WTC11 (cell line): ENCODE data around the gene CACNB4. TPM values are rescaled to one million over a fixed set of nuclear protein-coding genes. Genes with fewer than 3 reads are reported as not detected.

Experiments
- ATAC-seq: fragments of 200-7000 bp; cut with Tn5 transposase; 2 replicates; pipeline ENCODE4 v1.10.0; 2021; ENCODE audit warnings: mild to moderate bottlenecking, moderate library complexity
- CTCF ChIA-PET: fragments of 300-600 bp; sonication (Branson Sonifier 250); formaldehyde crosslinking; loops from one replicate; lab custom pipeline; 2021; ENCODE audit warnings: antibody characterized with exemption; lab: Charles Lee
- POLR2A ChIA-PET: fragments of 350-600 bp; sonication (Branson Sonifier 250); formaldehyde crosslinking; loops from one replicate; lab custom pipeline; 2021; ENCODE audit warnings: antibody characterized with exemption; lab: Charles Lee
- DNase-seq: peaks from one replicate; pipeline ENCODE4 v3.0.0; 2021; ENCODE audit warnings: low spot score
- H3K27ac Mint-ChIP-seq: 2 replicates; pipeline ENCODE4 v1.8.0; 2021; ENCODE audit warnings: mixed read lengths
- H3K27me3 Mint-ChIP-seq: 2 replicates; pipeline ENCODE4 v1.8.0; 2021; ENCODE audit warnings: low read depth, mild to moderate bottlenecking, moderate library complexity, mixed read lengths
- H3K36me3 Mint-ChIP-seq: 2 replicates; pipeline ENCODE4 v1.8.0; 2021; ENCODE audit warnings: mixed read lengths
- H3K4me1 Mint-ChIP-seq: 2 replicates; pipeline ENCODE4 v1.8.0; 2022; ENCODE audit warnings: mixed read lengths
- H3K4me3 Mint-ChIP-seq: 2 replicates; pipeline ENCODE4 v1.8.0; 2021; ENCODE audit warnings: mild to moderate bottlenecking, moderate library complexity, mixed read lengths
- H3K9me3 Mint-ChIP-seq: 2 replicates; pipeline ENCODE4 v1.8.0; 2021; ENCODE audit warnings: mixed read lengths
- ATF1 ChIP-seq: sonication (generic); formaldehyde crosslinking; IDR thresholded peaks from 2 replicates; pipeline ENCODE4 v1.8.1; 2023; ENCODE audit warnings: mild to moderate bottlenecking, moderate library complexity, missing genetic modification reagents
- ATF2 ChIP-seq: sonication (generic); formaldehyde crosslinking; IDR thresholded peaks from 2 replicates; pipeline ENCODE4 v1.8.1; 2022; ENCODE audit warnings: low read depth, missing genetic modification reagents, borderline replicate concordance
- EMX1 ChIP-seq: fragments of 250-450 bp; sonication (Bioruptor Pico); IDR thresholded peaks from 2 replicates; pipeline ENCODE4 v1.8.0; 2021; ENCODE audit warnings: mild to moderate bottlenecking
- ESRRA ChIP-seq: sonication (generic); formaldehyde crosslinking; IDR thresholded peaks from 2 replicates; pipeline ENCODE4 v1.8.1; 2022; ENCODE audit warnings: mild to moderate bottlenecking, missing genetic modification reagents, borderline replicate concordance
- FOXK1 ChIP-seq: sonication (generic); formaldehyde crosslinking; IDR thresholded peaks from 2 replicates; pipeline ENCODE4 v1.8.0; 2022; ENCODE audit warnings: mild to moderate bottlenecking, moderate library complexity, missing genetic modification reagents
- FOXP4 ChIP-seq: sonication (generic); formaldehyde crosslinking; IDR thresholded peaks from 2 replicates; pipeline ENCODE4 v1.8.0; 2022; ENCODE audit warnings: mild to moderate bottlenecking, missing genetic modification reagents
- GRHL2 ChIP-seq: fragments of 250-450 bp; sonication (Bioruptor Pico); IDR thresholded peaks from 2 replicates; pipeline ENCODE4 v1.8.0; 2022; ENCODE audit warnings: mild to moderate bottlenecking, moderate library complexity; ENCODE audit not compliant: insufficient replicate concordance, severe bottlenecking
- GTF2I ChIP-seq: fragments of 250-450 bp; sonication (Bioruptor Pico); conservative IDR thresholded peaks from 2 replicates; pipeline ENCODE4 v1.4.0; 2021; ENCODE audit warnings: mild to moderate bottlenecking
- IRF1 ChIP-seq: sonication (generic); formaldehyde crosslinking; IDR thresholded peaks from 2 replicates; pipeline ENCODE4 v1.8.0; 2023; ENCODE audit warnings: missing genetic modification reagents
- KAT7 ChIP-seq: sonication (generic); formaldehyde crosslinking; IDR thresholded peaks from 2 replicates; pipeline ENCODE4 v1.8.1; 2023; ENCODE audit warnings: missing genetic modification reagents, mild to moderate bottlenecking, borderline replicate concordance
- MAX ChIP-seq: sonication (generic); formaldehyde crosslinking; IDR thresholded peaks from 2 replicates; pipeline ENCODE4 v1.8.0; 2022; ENCODE audit warnings: mild to moderate bottlenecking, missing genetic modification reagents
- MXD4 ChIP-seq: fragments of 250-450 bp; sonication (Bioruptor Pico); IDR thresholded peaks from 2 replicates; pipeline ENCODE4 v1.8.0; 2021; ENCODE audit warnings: mild to moderate bottlenecking, moderate library complexity, borderline replicate concordance
- NFE2L1 ChIP-seq: sonication (generic); formaldehyde crosslinking; IDR thresholded peaks from 2 replicates; pipeline ENCODE4 v1.8.1; 2023; ENCODE audit warnings: missing genetic modification reagents
- NR3C1 ChIP-seq: sonication (generic); formaldehyde crosslinking; conservative IDR thresholded peaks from 2 replicates; pipeline ENCODE4 v1.8.1; 2023; ENCODE audit warnings: low read depth, mild to moderate bottlenecking, missing genetic modification reagents
- OVOL2 ChIP-seq: fragments of 250-450 bp; sonication (Bioruptor Pico); IDR thresholded peaks from 2 replicates; pipeline ENCODE4 v1.9.0; 2021; ENCODE audit warnings: mild to moderate bottlenecking, borderline replicate concordance
- RORB ChIP-seq: fragments of 250-450 bp; sonication (Bioruptor Pico); IDR thresholded peaks from 2 replicates; pipeline ENCODE4 v1.9.0; 2021; ENCODE audit warnings: mild to moderate bottlenecking
- SP1 ChIP-seq: sonication (generic); formaldehyde crosslinking; conservative IDR thresholded peaks from 2 replicates; pipeline ENCODE4 v1.8.1; 2022; ENCODE audit warnings: missing genetic modification reagents
- ZNF219 ChIP-seq: sonication (generic); formaldehyde crosslinking; IDR thresholded peaks from 2 replicates; pipeline ENCODE4 v1.8.0; 2023; ENCODE audit warnings: missing genetic modification reagents, mild to moderate bottlenecking, borderline replicate concordance
- ZNF416 ChIP-seq: fragments of 250-450 bp; sonication (Bioruptor Pico); IDR thresholded peaks from 2 replicates; pipeline ENCODE4 v1.9.0; 2021; ENCODE audit warnings: mild to moderate bottlenecking, inconsistent platforms
- ZNF425 ChIP-seq: fragments of 250-450 bp; sonication (Bioruptor Pico); conservative IDR thresholded peaks from 2 replicates; pipeline ENCODE4 v1.9.0; 2021; ENCODE audit warnings: mild to moderate bottlenecking
- total RNA-seq: library from RNA; stranded (reverse); gene quantifications from 3 replicates; pipeline ENCODE4 v1.2.3, GENCODE V29; 2021

Gene CACNB4
- total RNA-seq, 1 experiment from 2014 or later, result 4.7 TPM

GRCh38 chr2:151793123-151793522 lies 305.7 kb downstream of the CACNB4 start:
- POLR2A ChIA-PET, result no interaction called here

GRCh38 chr2:151792589-151792988 lies 306.3 kb downstream of the CACNB4 start:
- ATAC-seq, result peak; percentile 50; the same call in 1 of the 2 replicates
- H3K36me3 Mint-ChIP-seq, result peaks cover 26% of the 10 kb centered on the region
- TF ChIP-seq EMX1 (CRISPR knock-in tag) (no peak), NR3C1 (CRISPR knock-in tag) (no peak), ATF2 (CRISPR knock-in tag) (no peak)
- TF ChIP-seq, all 79 proteins: peak for 0
- Mint-ChIP-seq H3K27me3 (no peaks in the 10 kb centered on the region), H3K4me3 (no peak overlapping the region), H3K27ac (no peak overlapping the region), H3K9me3 (peaks cover 7% of the 10 kb centered on the region), H3K4me1 (peaks cover 8% of the 10 kb centered on the region)
- CTCF ChIA-PET, result no interaction called here
- POLR2A ChIA-PET, result no interaction called here
- DNase-seq, result no peak

More at GRCh38 chr2:151793123-151793522, 305.7 kb downstream of the CACNB4 start:
- Mint-ChIP-seq H3K36me3 (peaks cover 26% of the 10 kb centered on the region), H3K4me1 (peaks cover 13% of the 10 kb centered on the region), H3K4me3 (no peak overlapping the region), H3K27ac (no peak overlapping the region), H3K27me3 (no peaks in the 10 kb centered on the region), H3K9me3 (peaks cover 7% of the 10 kb centered on the region)
- TF ChIP-seq IRF1, result no peak
- TF ChIP-seq NFE2L1 (CRISPR knock-in tag), result no peak
- TF ChIP-seq MXD4 (CRISPR knock-in tag), result no peak
- TF ChIP-seq ZNF425 (CRISPR knock-in tag), result no peak
- no peak for TF ChIP-seq SP1 (CRISPR knock-in tag)
- no peak for TF ChIP-seq MAX (CRISPR knock-in tag)
- no peak for TF ChIP-seq KAT7 (CRISPR knock-in tag)
- no peak for TF ChIP-seq ZNF416 (CRISPR knock-in tag)
- no peak for TF ChIP-seq ATF1 (CRISPR knock-in tag)
- no peak for TF ChIP-seq OVOL2 (CRISPR knock-in tag)
- TF ChIP-seq ZNF219 (CRISPR knock-in tag), result no peak
- TF ChIP-seq FOXP4 (CRISPR knock-in tag), result no peak
- no peak for TF ChIP-seq RORB (CRISPR knock-in tag)
- TF ChIP-seq FOXK1 (CRISPR knock-in tag), result no peak
- TF ChIP-seq GTF2I (CRISPR knock-in tag), result no peak
- TF ChIP-seq GRHL2 (CRISPR knock-in tag), result no peak
- no peak for TF ChIP-seq ESRRA (CRISPR knock-in tag)
- no peak for ATAC-seq
- CTCF ChIA-PET, result no interaction called here
- DNase-seq, result no peak
